HEK293 (cell line): ENCODE data around the gene RTKN2.
A peak's percentile ranks its signal among the peaks of the same experiment; 100 is the strongest.

ENCODE experiments used
- CTCF ChIA-PET: fragments of 350-600 bp; formaldehyde crosslinking; extraction: SDS; loops from one replicate; lab custom pipeline; 2021; ENCODE audit warnings: antibody characterized with exemption; lab: Yijun Ruan, JAX
- POLR2A ChIA-PET: fragments of 300-600 bp; formaldehyde crosslinking; extraction: SDS; loops from one replicate; lab custom pipeline; 2020; ENCODE audit warnings: antibody characterized with exemption, inconsistent platforms; lab: Yijun Ruan, JAX
- H3K27ac ChIP-seq: fragments of 200-500 bp; sonication (Bioruptor generic); 2 replicates; pipeline ENCODE4 v1.5.1; 2014; ENCODE audit warnings: low read depth, low read length, control low read depth, inconsistent platforms; ENCODE audit errors: extremely low read depth
- H3K36me3 ChIP-seq, 2 experiments: fragments of 200-500 bp in 1 of 2; sonication (Bioruptor generic) in 1 of 2; 1 replicate in 1 of 2; 2 replicates in 1 of 2; pipeline ENCODE4 v1.5.1; 2014 to 2017; ENCODE audit warnings: inconsistent platforms in 2 of 2, low read length in 2 of 2; ENCODE audit not compliant: control insufficient read depth in 2 of 2, insufficient read depth in 1 of 2
- H3K4me1 ChIP-seq: fragments of 200-500 bp; sonication (Bioruptor generic); 2 replicates; pipeline ENCODE4 v1.5.1; 2014; ENCODE audit warnings: mild to moderate bottlenecking, low read length, inconsistent platforms; ENCODE audit not compliant: control insufficient read depth, insufficient read depth
- H3K4me3 ChIP-seq: 2 replicates; pipeline ENCODE4 v1.5.1; 2011; ENCODE audit warnings: low read depth, mild to moderate bottlenecking, control low read depth, low read length, moderate library complexity
- H3K9me3 ChIP-seq: fragments of 200-500 bp; sonication (Bioruptor generic); 2 replicates; pipeline ENCODE4 v1.5.1; 2014; ENCODE audit warnings: low read depth, low read length, inconsistent platforms; ENCODE audit not compliant: control insufficient read depth, insufficient read depth
- ATF2 ChIP-seq: fragments of 450-650 bp; formaldehyde crosslinking; IDR thresholded peaks from 2 replicates; pipeline ENCODE4 v1.5.1; 2016; ENCODE audit warnings: missing biosample characterization, missing genetic modification characterization, low read depth
- MZF1 ChIP-seq: fragments of 450-650 bp; formaldehyde crosslinking; IDR thresholded peaks from 2 replicates; pipeline ENCODE4 v1.5.1; 2017; ENCODE audit warnings: missing biosample characterization, missing genetic modification characterization, borderline replicate concordance
- OSR2 ChIP-seq: fragments of 450-650 bp; formaldehyde crosslinking; IDR thresholded peaks from 2 replicates; pipeline ENCODE4 v1.5.1; 2016; ENCODE audit warnings: missing biosample characterization, missing genetic modification characterization
- PRDM10 ChIP-seq: fragments of 450-650 bp; formaldehyde crosslinking; IDR thresholded peaks from 2 replicates; pipeline ENCODE4 v1.5.1; 2016; ENCODE audit warnings: missing biosample characterization, missing genetic modification characterization
- PRDM4 ChIP-seq: fragments of 450-650 bp; formaldehyde crosslinking; IDR thresholded peaks from 2 replicates; pipeline ENCODE4 v1.5.1; 2017; ENCODE audit warnings: missing biosample characterization, missing genetic modification characterization
- TRIM28 ChIP-seq: IDR thresholded peaks from 2 replicates; pipeline ENCODE4 v1.6.1; 2011; ENCODE audit warnings: low read length, control low read depth, borderline replicate concordance
- ZBTB17 ChIP-seq: fragments of 450-650 bp; formaldehyde crosslinking; IDR thresholded peaks from 2 replicates; pipeline ENCODE4 v1.5.1; 2016; ENCODE audit warnings: missing biosample characterization, missing genetic modification characterization
- ZBTB44 ChIP-seq: fragments of 450-650 bp; IDR thresholded peaks from 2 replicates; pipeline ENCODE4 v1.5.1; 2018; ENCODE audit warnings: missing biosample characterization, mild to moderate bottlenecking, missing genetic modification characterization
- ZIC2 ChIP-seq: fragments of 450-650 bp; formaldehyde crosslinking; IDR thresholded peaks from 2 replicates; pipeline ENCODE4 v1.5.1; 2016; ENCODE audit warnings: missing biosample characterization, missing genetic modification characterization
- ZNF140 ChIP-seq: fragments of 450-650 bp; formaldehyde crosslinking; IDR thresholded peaks from 2 replicates; pipeline ENCODE4 v1.5.1; 2016; ENCODE audit warnings: missing biosample characterization, missing genetic modification characterization
- ZNF174 ChIP-seq: fragments of 450-650 bp; formaldehyde crosslinking; IDR thresholded peaks from 2 replicates; pipeline ENCODE4 v1.5.0; 2017; ENCODE audit warnings: missing biosample characterization, mild to moderate bottlenecking, missing genetic modification characterization
- ZNF324 ChIP-seq: fragments of 450-650 bp; formaldehyde crosslinking; IDR thresholded peaks from 2 replicates; pipeline ENCODE4 v1.5.1; 2016; ENCODE audit warnings: missing biosample characterization, missing genetic modification characterization
- ZNF37A ChIP-seq: fragments of 450-650 bp; IDR thresholded peaks from 2 replicates; pipeline ENCODE4 v1.5.1; 2018; ENCODE audit warnings: missing biosample characterization, missing genetic modification characterization
- ZNF518A ChIP-seq: fragments of 450-650 bp; formaldehyde crosslinking; conservative IDR thresholded peaks from 2 replicates; pipeline ENCODE4 v1.5.1; 2016; ENCODE audit warnings: low read depth, missing biosample characterization, missing genetic modification characterization
- ZNF544 ChIP-seq: fragments of 450-650 bp; formaldehyde crosslinking; IDR thresholded peaks from 2 replicates; pipeline ENCODE4 v1.5.0; 2017; ENCODE audit warnings: missing biosample characterization, missing genetic modification characterization
- ZNF610 ChIP-seq: fragments of 450-650 bp; formaldehyde crosslinking; IDR thresholded peaks from 2 replicates; pipeline ENCODE4 v1.5.1; 2016; ENCODE audit warnings: missing biosample characterization, missing genetic modification characterization, borderline replicate concordance

Gene RTKN2

GRCh38 chr10:62250594-62251198, 17.9 kb downstream of the RTKN2 start (continued):
- peak; percentile 71 for TF ChIP-seq OSR2 (tag by site-specific recombination)
- no peak for TF ChIP-seq ZNF518A

GRCh38 chr10:62249957-62250356, 18.7 kb downstream of the RTKN2 start:
- no peak overlapping the region for H3K27ac ChIP-seq
- H3K9me3 ChIP-seq, result no peaks in the 10 kb centered on the region

GRCh38 chr10:62248465-62248864, 20.2 kb downstream of the RTKN2 start:
- Histone ChIP-seq H3K9me3 (no peaks in the 10 kb centered on the region), H3K27ac (no peak overlapping the region), H3K36me3 (no peaks in the 10 kb centered on the region), H3K4me3 (no peak overlapping the region), H3K4me1 (peaks cover 2% of the 10 kb centered on the region; the same call in 1 of the 2 replicates)
- POLR2A ChIA-PET, result no interaction called here
- CTCF ChIA-PET, result interaction anchor here (0.7 to 3.6 kb wide), 11 partner anchors 12 to 352 kb away, joined by 3 to 26 read pairs (median 3); no protein-coding TSS in a partner anchor
- TF ChIP-seq ZBTB17 (tag by site-specific recombination), result no peak
- TF ChIP-seq TRIM28, result no peak
- no peak for TF ChIP-seq PRDM10 (tag by site-specific recombination)
- TF ChIP-seq ZNF140, result no peak
- TF ChIP-seq ZNF174 (tag by site-specific recombination), result no peak
- no peak for TF ChIP-seq MZF1 (tag by site-specific recombination)
- no peak for TF ChIP-seq ZNF37A
- no peak for TF ChIP-seq ZNF324 (tag by site-specific recombination)
- no peak for TF ChIP-seq ZBTB44 (tag by site-specific recombination)
- TF ChIP-seq ATF2, result no peak
- no peak for TF ChIP-seq ZNF544

More at GRCh38 chr10:62249957-62250356, 18.7 kb downstream of the RTKN2 start:
- 0 out of 3 replicates have a peak, but pooled peaks cover 0 to 5% of the 10 kb centered on the region in 2 experiments for H3K36me3 ChIP-seq
- CTCF ChIA-PET, result interaction anchor here (0.5 to 2.2 kb wide), 4 partner anchors 15 to 212 kb away, joined by 3 to 6 read pairs (median 4); no protein-coding TSS in a partner anchor
- no peak overlapping the region for H3K4me3 ChIP-seq
- POLR2A ChIA-PET, result interaction anchor here (0.7 kb wide), 1 partner anchor 19 kb away, joined by 3 read pairs; the partner anchor contains the start of gene RTKN2
- 0 out of 2 replicates have a peak, but pooled peaks cover 2% of the 10 kb centered on the region for H3K4me1 ChIP-seq
- TF ChIP-seq ZNF610 (tag by site-specific recombination), result no peak
- TF ChIP-seq ZIC2 (tag by site-specific recombination), result no peak
- TF ChIP-seq PRDM4 (tag by site-specific recombination), result 0 out of 2 replicates have a peak, but pooled peaks have one; percentile 24
